GM12878 (cell line): ENCODE measurements around the gene DTX4. TPM values are rescaled to one million over a fixed set of nuclear protein-coding genes. Genes with fewer than 3 reads are reported as not detected.

ENCODE experiments used
- CEBPZ ChIP-seq: fragments of 150-350 bp; IDR thresholded peaks from 2 replicates; pipeline ENCODE4 v1.6.1; 2016; ENCODE audit warnings: low read depth, low read length
- CREB1 ChIP-seq: IDR thresholded peaks from 2 replicates; pipeline ENCODE4 v1.6.1; 2012; ENCODE audit warnings: low read depth, mild to moderate bottlenecking, inconsistent platforms
- CREM ChIP-seq: IDR thresholded peaks from 2 replicates; pipeline ENCODE4 v1.6.1; 2014; ENCODE audit warnings: antibody characterized with exemption, low read depth
- CUX1 ChIP-seq: IDR thresholded peaks from 2 replicates; pipeline ENCODE4 v1.6.1; 2012; ENCODE audit warnings: improper control_type of control experiment, low read depth, low read length; ENCODE audit not compliant: insufficient replicate concordance
- EZH2 ChIP-seq: IDR thresholded peaks from 2 replicates; pipeline ENCODE4 v1.6.1; 2012; ENCODE audit warnings: low read depth, mild to moderate bottlenecking, control low read depth, inconsistent platforms, low read length, borderline replicate concordance; ENCODE audit not compliant: control insufficient read depth
- FOXK2 ChIP-seq: fragments of 450-650 bp; IDR thresholded peaks from 2 replicates; pipeline ENCODE4 v1.6.1; 2017; ENCODE audit warnings: mild to moderate bottlenecking, moderate library complexity
- GABPA ChIP-seq: IDR thresholded peaks from 2 replicates; pipeline ENCODE4 v1.6.1; 2014; ENCODE audit warnings: antibody characterized with exemption, low read depth, mild to moderate bottlenecking, inconsistent platforms
- MEF2A ChIP-seq: IDR thresholded peaks from 2 replicates; pipeline ENCODE4 v1.6.1; 2011; ENCODE audit warnings: low read depth, mild to moderate bottlenecking, low read length, moderate library complexity; ENCODE audit not compliant: insufficient read depth
- MXI1 ChIP-seq: fragments of 150-350 bp; IDR thresholded peaks from 2 replicates; pipeline ENCODE4 v1.6.1; 2011; ENCODE audit warnings: low read depth, mild to moderate bottlenecking, inconsistent platforms, low read length, improper control_type of control experiment
- RAD21 ChIP-seq: IDR thresholded peaks from 2 replicates; pipeline ENCODE4 v1.6.1; 2011; ENCODE audit warnings: mild to moderate bottlenecking, low read depth, low read length, moderate library complexity; ENCODE audit not compliant: insufficient read depth
- SREBF2 ChIP-seq: IDR thresholded peaks from 2 replicates; pipeline ENCODE4 v1.6.1; 2012; ENCODE audit warnings: mild to moderate bottlenecking, low read length
- TAF1 ChIP-seq: IDR thresholded peaks from 2 replicates; pipeline ENCODE4 v1.6.1; 2011; ENCODE audit warnings: mild to moderate bottlenecking, low read depth, low read length, borderline replicate concordance
- ZBED1 ChIP-seq: IDR thresholded peaks from 2 replicates; pipeline ENCODE4 v1.6.1; 2016; ENCODE audit warnings: borderline replicate concordance
- ZBTB4 ChIP-seq: fragments of 450-650 bp; formaldehyde crosslinking; IDR thresholded peaks from 2 replicates; pipeline ENCODE4 v1.4.0; 2022; ENCODE audit warnings: mild to moderate bottlenecking, moderate library complexity
- polyA plus RNA-seq, 11 experiments: library from polyadenylated mRNA; depleted of rRNA in 4 of 11; unstranded in 6 of 11; stranded (reverse) in 5 of 11; fragments of >200 nt; fragmentation: Nextera tagmentation in 4 of 11; fragmentation: Illumina TruSeq in 1 of 11; extraction: Ambion mirVana in 4 of 11; extraction: Trizol in 1 of 11; gene quantifications; 1 replicate in 1 of 11; 2 replicates in 10 of 11; pipeline versions ENCODE4 v1.2.1 to v1.2.3, GENCODE V29; 2011 to 2016; ENCODE audit warnings: inconsistent platforms in 2 of 11, missing spikeins in 2 of 11, low read depth in 1 of 11
- total RNA-seq, 4 experiments: library from RNA; depleted of rRNA in 3 of 4; stranded (reverse); fragments of >200 nt in 3 of 4; fragmentation: Illumina TruSeq in 1 of 4; extraction: Trizol in 1 of 4; gene quantifications; 2 replicates each; pipeline versions ENCODE4 v1.2.1 to v1.2.3, GENCODE V29; 2013 to 2021

DTX4 gene
- total and polyA plus RNA-seq, 10 of the 15 experiments (the other 5 are each of a cell fraction or from before 2014, with no cell fraction given): 3.8 to 25.8 (median 10.5) TPM

GRCh38 chr11:59171508-59172322, at the start of gene DTX4 (continued):
- TF ChIP-seq CUX1: no peak
- peak; percentile 92 for TF ChIP-seq RAD21
- TF ChIP-seq EZH2: no peak
- TF ChIP-seq SREBF2: no peak
- no peak; the same call in none of the 2 replicates for TF ChIP-seq MXI1
- TF ChIP-seq TAF1: 0 out of 2 replicates have a peak, but pooled peaks have one; percentile 61
- TF ChIP-seq CREM: peak; percentile 21
- 0 out of 2 replicates have a peak, but pooled peaks have one; percentile 19 for TF ChIP-seq MEF2A
- TF ChIP-seq CREB1: peak; percentile 57
- no peak for TF ChIP-seq ZBTB4 (CRISPR knock-in tag)
- TF ChIP-seq GABPA: no peak
- peak; percentile 44; the same call in 1 of the 2 replicates for TF ChIP-seq ZBED1
- TF ChIP-seq CEBPZ: no peak
- TF ChIP-seq FOXK2: no peak
